HG03280 (cell line): ENCODE data around the gene TBL1XR1.
"Not testable (repeated sequence)": the region's sequence is repeated elsewhere in the genome, so short reads cannot be mapped to it uniquely, and the experiment has no call there.

Source experiments
- ATAC-seq: cut with Tn5 transposase; IDR thresholded peaks from one replicate; pipeline ENCODE4 v1.9.1; 2021; ENCODE audit warnings: mild to moderate bottlenecking, moderate library complexity; ENCODE audit not compliant: unreplicated experiment

TBL1XR1 gene

GRCh38 chr3:177144922-177145321 lies 52.4 kb downstream of the TBL1XR1 start:
- ATAC-seq = no peak

- no peak for ATAC-seq
Measured at GRCh38 chr3:177141899-177142646, 55.2 kb downstream of the TBL1XR1 start.

- no peak for ATAC-seq
Measured at GRCh38 chr3:177141471-177141870, 55.8 kb downstream of the TBL1XR1 start.

- ATAC-seq = not testable (repeated sequence)
Measured at GRCh38 chr3:177139220-177139619, 58.1 kb downstream of the TBL1XR1 start.

- ATAC-seq = no peak
Measured at GRCh38 chr3:177137774-177138705, 59.2 kb downstream of the TBL1XR1 start.

- ATAC-seq = no peak
Measured at GRCh38 chr3:177136741-177137140, 60.5 kb downstream of the TBL1XR1 start.

- ATAC-seq = no peak
Measured at GRCh38 chr3:177135841-177136492, 61.3 kb downstream of the TBL1XR1 start.

- no peak for ATAC-seq
Measured at GRCh38 chr3:177134816-177135210, 62.5 kb downstream of the TBL1XR1 start.

GRCh38 chr3:177133860-177134815 lies 63.1 kb downstream of the TBL1XR1 start:
- no peak for ATAC-seq

GRCh38 chr3:177131927-177132636 lies 65.2 kb downstream of the TBL1XR1 start:
- no peak for ATAC-seq

GRCh38 chr3:177127008-177127407 lies 70.3 kb downstream of the TBL1XR1 start:
- ATAC-seq = no peak

- no peak for ATAC-seq
Measured at GRCh38 chr3:177126015-177126773, 71.1 kb downstream of the TBL1XR1 start.

GRCh38 chr3:177124882-177125281 lies 72.4 kb downstream of the TBL1XR1 start:
- no peak for ATAC-seq

GRCh38 chr3:177123822-177124221 lies 73.5 kb downstream of the TBL1XR1 start:
- no peak for ATAC-seq

GRCh38 chr3:177122183-177122856 lies 75.0 kb downstream of the TBL1XR1 start:
- no peak for ATAC-seq

- no peak for ATAC-seq
Measured at GRCh38 chr3:177119829-177120228, 77.5 kb downstream of the TBL1XR1 start.

GRCh38 chr3:177114253-177114652 lies 83.0 kb downstream of the TBL1XR1 start:
- ATAC-seq = no peak

- ATAC-seq = no peak
Measured at GRCh38 chr3:177111541-177111949, 85.7 kb downstream of the TBL1XR1 start.
